Neutrophil (primary cell): ENCODE results near the gene RDH13.
"Not testable (repeated sequence)": the region's sequence is repeated elsewhere in the genome, so short reads cannot be mapped to it uniquely, and the experiment has no call there.

Experiments
- H3K27ac ChIP-seq: fragments of 200-600 bp; sonication (generic); 2 replicates; pipeline ENCODE4 v1.5.1; 2016; ENCODE audit warnings: mild to moderate bottlenecking, moderate library complexity
- H3K27me3 ChIP-seq: fragments of 200-600 bp; sonication (generic); 2 replicates; pipeline ENCODE4 v1.6.0; 2016; ENCODE audit warnings: mild to moderate bottlenecking
- H3K36me3 ChIP-seq: fragments of 200-600 bp; sonication (generic); 2 replicates; pipeline ENCODE4 v1.5.1; 2017
- H3K4me1 ChIP-seq, 2 experiments: fragments of 200-600 bp in 1 of 2; sonication (generic) in 1 of 2; 1 replicate in 1 of 2; 2 replicates in 1 of 2; pipeline versions ENCODE4 v1.5.1 to v1.6.1; 2013 to 2016; ENCODE audit warnings: low read depth in 1 of 2, low read length in 1 of 2, mild to moderate bottlenecking in 1 of 2, moderate library complexity in 1 of 2; ENCODE audit not compliant: control insufficient read depth in 1 of 2, insufficient read depth in 1 of 2
- H3K4me3 ChIP-seq, 2 experiments: fragments of 200-600 bp in 1 of 2; sonication (generic) in 1 of 2; 1 replicate in 1 of 2; 2 replicates in 1 of 2; pipeline ENCODE4 v1.5.1; 2013 to 2016; ENCODE audit warnings: low read depth in 1 of 2, low read length in 1 of 2, mild to moderate bottlenecking in 1 of 2, moderate library complexity in 1 of 2
- H3K9me3 ChIP-seq: fragments of 200-600 bp; sonication (generic); 2 replicates; pipeline ENCODE4 v1.5.1; 2016
- TF ChIP-seq, protein P1 (sequence below): fragments of 200-600 bp; sonication (generic); IDR thresholded peaks from 2 replicates; pipeline ENCODE4 v1.5.1; 2016; ENCODE audit warnings: antibody characterized with exemption

The RDH13 gene

DNA sequence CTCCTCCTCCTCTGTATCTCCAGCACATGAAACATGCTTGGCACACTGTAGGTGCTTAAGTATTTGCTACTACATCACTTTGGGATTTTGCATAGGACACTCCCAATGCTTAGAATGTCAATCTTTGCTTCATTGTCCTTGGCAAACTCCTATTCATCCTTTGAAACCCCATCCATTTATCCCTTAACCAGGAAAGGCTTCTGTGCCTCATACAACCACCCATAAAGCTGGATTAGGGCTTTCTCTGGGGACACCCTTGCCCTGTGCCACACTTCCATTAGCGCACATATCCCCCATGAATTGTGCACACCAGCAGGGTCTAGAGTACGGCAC, 6.9 kb upstream of the RDH13 start:
- TF ChIP-seq, protein P1, sequence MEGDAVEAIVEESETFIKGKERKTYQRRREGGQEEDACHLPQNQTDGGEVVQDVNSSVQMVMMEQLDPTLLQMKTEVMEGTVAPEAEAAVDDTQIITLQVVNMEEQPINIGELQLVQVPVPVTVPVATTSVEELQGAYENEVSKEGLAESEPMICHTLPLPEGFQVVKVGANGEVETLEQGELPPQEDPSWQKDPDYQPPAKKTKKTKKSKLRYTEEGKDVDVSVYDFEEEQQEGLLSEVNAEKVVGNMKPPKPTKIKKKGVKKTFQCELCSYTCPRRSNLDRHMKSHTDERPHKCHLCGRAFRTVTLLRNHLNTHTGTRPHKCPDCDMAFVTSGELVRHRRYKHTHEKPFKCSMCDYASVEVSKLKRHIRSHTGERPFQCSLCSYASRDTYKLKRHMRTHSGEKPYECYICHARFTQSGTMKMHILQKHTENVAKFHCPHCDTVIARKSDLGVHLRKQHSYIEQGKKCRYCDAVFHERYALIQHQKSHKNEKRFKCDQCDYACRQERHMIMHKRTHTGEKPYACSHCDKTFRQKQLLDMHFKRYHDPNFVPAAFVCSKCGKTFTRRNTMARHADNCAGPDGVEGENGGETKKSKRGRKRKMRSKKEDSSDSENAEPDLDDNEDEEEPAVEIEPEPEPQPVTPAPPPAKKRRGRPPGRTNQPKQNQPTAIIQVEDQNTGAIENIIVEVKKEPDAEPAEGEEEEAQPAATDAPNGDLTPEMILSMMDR: no peak
- Histone ChIP-seq H3K36me3 (no peaks in the 10 kb centered on the region), H3K4me3 (no peak overlapping the region), H3K27ac (no peak overlapping the region), H3K9me3 (no peaks in the 10 kb centered on the region), H3K4me1 (no peaks in the 10 kb centered on the region), H3K27me3 (peaks cover 84% of the 10 kb centered on the region)

DNA sequence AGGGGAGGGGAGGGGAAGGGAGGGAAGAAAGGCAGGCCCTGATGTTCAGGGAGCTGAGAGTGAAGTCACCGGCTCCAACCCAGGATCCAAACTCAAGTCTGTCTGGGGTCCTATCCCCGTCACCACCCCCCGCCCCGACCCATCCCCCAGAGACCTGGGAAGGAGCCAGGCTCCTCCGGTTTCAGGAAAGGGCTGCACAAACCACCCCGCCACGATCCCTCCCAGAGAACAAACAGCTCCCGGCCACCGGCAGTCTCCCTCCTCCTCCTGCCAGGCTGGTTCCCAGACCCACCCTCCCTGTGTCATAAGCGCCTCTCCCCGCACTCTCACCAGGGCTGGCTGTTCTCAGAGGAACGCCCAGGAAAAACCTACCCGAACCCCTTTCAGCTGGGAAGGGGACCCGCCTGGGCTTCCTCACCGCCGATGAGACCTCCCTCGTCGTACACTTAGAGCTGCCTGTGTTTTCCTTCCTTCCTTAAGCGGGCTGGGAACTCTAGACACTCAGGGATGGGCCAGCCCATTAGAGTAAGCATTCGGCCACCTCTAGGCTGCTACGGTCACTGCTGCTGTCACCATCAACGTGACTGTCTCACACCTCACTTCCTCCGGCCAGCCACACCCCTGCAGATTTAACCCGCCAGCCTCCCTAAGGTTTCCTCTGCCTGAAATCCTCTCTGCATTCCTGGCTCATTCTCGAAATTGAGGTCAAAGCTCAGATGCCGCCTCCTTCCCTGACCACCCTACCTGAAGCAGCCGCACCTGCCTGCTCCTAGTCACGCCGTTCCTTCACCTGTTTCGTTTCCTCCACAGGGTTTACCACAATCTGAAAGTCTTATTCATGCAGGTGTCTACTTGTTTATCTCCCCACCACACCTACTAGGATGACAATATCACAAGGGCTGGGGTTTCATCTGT, 6.3 kb upstream of the RDH13 start:
- Histone ChIP-seq H3K27me3 (peaks cover 90% of the 10 kb centered on the region), H3K4me3 (no peak overlapping the region)
- TF ChIP-seq, protein P1: no peak

DNA sequence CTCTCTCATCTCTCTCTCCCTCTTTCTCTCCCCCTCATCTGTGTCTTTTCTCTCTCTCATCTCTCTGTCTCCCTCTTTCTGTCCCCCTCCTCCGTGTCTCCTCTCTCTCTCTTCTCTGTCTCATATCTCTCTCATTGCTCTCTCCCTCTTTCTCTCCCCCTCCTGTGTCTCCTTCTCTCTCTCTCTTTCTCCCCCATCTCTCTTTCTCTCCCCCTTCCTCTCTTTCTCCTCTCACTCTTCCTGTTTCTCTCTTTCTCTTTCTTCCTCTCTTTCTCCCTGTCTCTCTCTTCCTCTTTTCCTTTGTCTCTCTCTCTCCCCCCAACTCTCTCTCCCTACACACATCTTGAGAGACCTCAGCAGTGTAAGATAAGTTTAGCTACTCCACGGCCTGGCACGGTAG, 4.9 kb upstream of the RDH13 start:
- Histone ChIP-seq H3K36me3 (no peaks in the 10 kb centered on the region), H3K9me3 (no peaks in the 10 kb centered on the region), H3K27me3 (peaks cover 95% of the 10 kb centered on the region), H3K4me1 (peaks cover 0 to 5% of the 10 kb centered on the region in 2 experiments), H3K4me3 (no peak overlapping the region), H3K27ac (no peak overlapping the region)
- TF ChIP-seq, protein P1: no peak

More for the DNA sequence above, 6.3 kb upstream of the RDH13 start:
- no peaks in the 10 kb centered on the region for H3K4me1 ChIP-seq
- no peaks in the 10 kb centered on the region for H3K9me3 ChIP-seq
- H3K27ac ChIP-seq: no peak overlapping the region
- H3K36me3 ChIP-seq: no peaks in the 10 kb centered on the region

DNA sequence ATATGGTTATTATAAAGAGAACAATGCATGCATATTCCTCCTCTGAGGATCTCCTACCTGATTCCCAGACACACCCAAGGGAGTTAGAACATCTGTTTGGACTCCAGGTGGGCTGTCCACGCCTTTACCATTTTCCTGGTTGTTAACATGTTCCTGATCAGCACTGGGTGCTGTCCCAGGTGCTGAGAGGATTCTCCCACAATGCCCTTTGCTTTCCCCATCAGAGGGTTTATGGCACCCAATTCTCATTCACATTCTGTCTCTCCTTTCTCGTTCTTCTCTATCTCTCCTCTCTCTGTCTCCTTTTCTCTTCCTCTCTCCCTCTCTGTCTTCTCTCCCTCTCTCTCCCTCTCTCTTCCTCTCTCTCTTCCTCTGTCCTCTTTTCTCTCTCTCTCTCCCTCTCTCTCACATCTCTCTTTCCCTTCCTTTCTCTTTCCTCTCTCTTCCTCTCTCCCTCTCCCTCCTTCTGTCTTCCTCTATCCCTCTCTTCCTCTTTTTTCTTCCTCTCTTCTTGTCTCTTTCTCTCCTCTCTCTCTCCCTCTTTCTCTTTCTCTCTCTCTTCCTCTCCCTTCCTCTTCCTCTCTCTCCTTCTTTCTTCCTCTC, 3.3 kb upstream of the RDH13 start:
- Histone ChIP-seq H3K4me3 (no peak overlapping the region), H3K4me1 (peaks cover 8 to 11% of the 10 kb centered on the region in 2 experiments), H3K36me3 (no peaks in the 10 kb centered on the region), H3K27me3 (peaks cover 99% of the 10 kb centered on the region), H3K9me3 (no peaks in the 10 kb centered on the region), H3K27ac (no peak overlapping the region)
- TF ChIP-seq, protein P1: no peak

DNA sequence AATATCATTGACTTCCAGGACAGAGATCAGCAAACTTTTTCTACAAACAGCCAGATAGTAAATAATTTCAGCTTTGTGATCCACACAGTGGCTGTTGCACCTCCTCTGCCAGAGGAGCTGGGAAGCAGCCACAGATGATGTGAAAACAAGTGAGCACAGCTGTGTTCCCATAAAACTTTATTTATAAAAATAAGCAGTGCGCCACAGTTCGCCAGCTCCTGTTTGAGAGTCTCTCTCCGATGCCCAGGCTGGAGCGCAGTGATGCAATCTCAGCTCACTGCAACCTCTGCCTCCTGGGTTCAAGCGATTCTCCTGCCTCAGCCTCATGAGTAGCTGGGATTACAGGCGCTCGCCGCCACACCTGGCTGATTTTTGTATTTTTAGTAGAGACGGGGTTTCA, 2.6 kb upstream of the RDH13 start:
- H3K36me3 ChIP-seq, H3K27ac ChIP-seq, H3K4me3 ChIP-seq, H3K9me3 ChIP-seq: not testable (repeated sequence)
- Histone ChIP-seq H3K27me3 (peaks cover 92% of the 10 kb centered on the region), H3K4me1 (peaks cover 8 to 11% of the 10 kb centered on the region in 2 experiments)

DNA sequence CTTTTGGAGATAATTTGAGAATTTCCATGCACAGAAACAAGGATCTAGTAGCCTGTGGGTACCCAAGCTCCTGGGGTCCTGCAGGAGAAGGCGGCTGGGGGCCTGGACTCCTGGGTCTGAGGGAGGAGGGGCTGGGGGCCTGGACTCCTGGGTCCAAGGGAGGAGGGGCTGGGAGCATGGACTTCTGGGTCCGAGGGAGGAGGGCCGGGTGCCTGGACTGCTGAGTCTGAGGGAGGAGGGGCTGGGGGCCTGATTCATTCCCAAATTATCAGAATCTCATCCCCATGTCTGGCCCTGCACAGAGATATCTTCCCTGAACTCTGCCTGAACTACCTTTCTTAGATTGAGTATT, 520 bp upstream of the RDH13 start:
- H3K9me3 ChIP-seq: no peaks in the 10 kb centered on the region
- no peak overlapping the region for H3K27ac ChIP-seq
- TF ChIP-seq, protein P1: no peak
- no peak overlapping the region for H3K4me3 ChIP-seq
- peaks cover 8 to 11% of the 10 kb centered on the region in 2 experiments for H3K4me1 ChIP-seq
- H3K27me3 ChIP-seq: peaks cover 72% of the 10 kb centered on the region
- no peaks in the 10 kb centered on the region for H3K36me3 ChIP-seq

DNA sequence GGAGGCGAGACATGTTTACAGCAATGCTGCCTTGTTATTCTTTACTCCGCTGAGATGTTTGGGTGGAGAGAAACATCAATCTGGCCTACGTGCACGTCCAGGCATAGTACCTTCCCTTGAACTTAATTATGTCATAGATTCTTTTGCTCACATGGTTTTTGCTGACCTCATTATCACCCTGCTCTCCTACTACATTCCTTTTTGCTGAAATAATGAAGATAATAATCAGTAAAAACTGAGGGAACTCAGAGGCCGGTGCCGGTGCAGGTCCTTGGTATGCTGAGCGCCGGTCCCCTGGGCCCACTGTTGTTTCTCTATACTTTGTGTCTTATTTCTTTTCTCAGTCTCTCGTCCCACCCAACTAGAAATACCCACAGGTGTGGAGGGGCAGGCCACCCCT, 2.7 kb downstream of the RDH13 start:
- Histone ChIP-seq H3K4me1 (peaks cover 8 to 11% of the 10 kb centered on the region in 2 experiments), H3K27me3 (peaks cover 40% of the 10 kb centered on the region)
- not testable (repeated sequence) for H3K9me3 ChIP-seq

More for the DNA sequence above, 2.7 kb downstream of the RDH13 start:
- not testable (repeated sequence) for H3K36me3 ChIP-seq, H3K4me3 ChIP-seq, H3K27ac ChIP-seq
